ENCODE results near the gene UQCRHL. TPM values are rescaled to one million over a fixed set of nuclear protein-coding genes. Genes with fewer than 3 reads are reported as not detected.
A peak's percentile ranks its signal among the peaks of the same experiment; 100 is the strongest.
"Not testable (repeated sequence)": the region's sequence is repeated elsewhere in the genome, so short reads cannot be mapped to it uniquely, and the experiment has no call there.

Gene UQCRHL
- total and polyA plus RNA-seq, 12 donors: 0.24 to 6.0 (median 0.91) TPM

GRCh38 chr1:15847100-15847892 is 39.8 kb upstream of the UQCRHL start, which contains the start of gene SPEN:
TSS of gene SPEN (plus strand) at chr1:15847707. CDS start at chr1:15848068, 361 bp downstream.
- peak within 1 kb of the TSS; percentile 83 to 96 (median 90) for H3K4me3 ChIP-seq
- no peaks in the 10 kb centered on the region for H3K36me3 ChIP-seq (replicated peaks in 1 of 2)
- WGBS, 4 donors: 0 to 1% (median 1%) methylated on average over 7 to 86 of the region's 86 CpGs
- no peaks in the 10 kb centered on the region for H3K9me3 ChIP-seq (replicated peaks in 1 of 3)
- intact Hi-C loops (cut with DNase I): no loop called here
- peak within 1 kb of the TSS; percentile 91 to 99 (median 98) for H3K27ac ChIP-seq
- H3K4me1 ChIP-seq (replicated peaks in 1 of 2): peaks cover 11 to 42% of the 10 kb centered on the region in 2 donors
- peak; percentile 96 to 99 (median 98) for DNase-seq
- TF ChIP-seq POLR2A (IDR thresholded peaks at IDR 0.05): peak; percentile 61 to 89
- TF ChIP-seq CTCF (IDR thresholded peaks at IDR 0.05): peak in 5 of 6 experiments; percentile 14 to 35 (median 25)
- no peaks in the 10 kb centered on the region for H3K27me3 ChIP-seq

GRCh38 chr1:15846056-15846455 is 38.6 kb upstream of the UQCRHL start:
- WGBS, 4 donors: 89 to 98% (median 96%) methylated on average over 11 of the region's 11 CpGs
- peak in 2 of 7 donors; percentile 11 to 51 for DNase-seq
- H3K4me1 ChIP-seq (replicated peaks in 1 of 2): peaks cover 7 to 29% of the 10 kb centered on the region in 2 donors
- H3K36me3 ChIP-seq (replicated peaks in 1 of 2); H3K27ac ChIP-seq; H3K9me3 ChIP-seq (replicated peaks in 1 of 3); H3K4me3 ChIP-seq; H3K27me3 ChIP-seq; intact Hi-C loops (cut with DNase I): not testable (repeated sequence)

GRCh38 chr1:15843826-15844572 is 36.5 kb upstream of the UQCRHL start:
- H3K27me3 ChIP-seq: no peaks in the 10 kb centered on the region
- H3K27ac ChIP-seq: no peak overlapping the region
- intact Hi-C loops (cut with DNase I): no loop called here

GRCh38 chr1:15838721-15839120 is 31.3 kb upstream of the UQCRHL start:
- peaks cover 6 to 7% of the 10 kb centered on the region in 2 donors for H3K4me1 ChIP-seq (replicated peaks in 1 of 2)
- H3K36me3 ChIP-seq (replicated peaks in 1 of 2): no peaks in the 10 kb centered on the region
- no peaks in the 10 kb centered on the region for H3K9me3 ChIP-seq (replicated peaks in 1 of 3)
- TF ChIP-seq CTCF (IDR thresholded peaks at IDR 0.05) (no peak), POLR2A (IDR thresholded peaks at IDR 0.05) (no peak)
- H3K27me3 ChIP-seq: no peaks in the 10 kb centered on the region
- peak in 1 of 7 donors; percentile 4 for DNase-seq
- intact Hi-C loops (cut with DNase I): no loop called here
- H3K4me3 ChIP-seq: no peak overlapping the region
- 91 to 95% (median 92%) methylated on average over 4 of the region's 4 CpGs for WGBS, 4 donors
- H3K27ac ChIP-seq: no peak overlapping the region

More at GRCh38 chr1:15843826-15844572, 36.5 kb upstream of the UQCRHL start:
- no peaks in the 10 kb centered on the region for H3K36me3 ChIP-seq (replicated peaks in 1 of 2)
- DNase-seq: peak in 1 of 7 donors; percentile 0
- 63 to 72% (median 68%) methylated on average over 3 of the region's 3 CpGs for WGBS, 4 donors
- no peaks in the 10 kb centered on the region for H3K9me3 ChIP-seq (replicated peaks in 1 of 3)
- H3K4me3 ChIP-seq: no peak overlapping the region
- TF ChIP-seq CTCF (IDR thresholded peaks at IDR 0.05) (no peak), POLR2A (IDR thresholded peaks at IDR 0.05) (no peak)
- peaks cover 0 to 14% of the 10 kb centered on the region in 2 donors for H3K4me1 ChIP-seq (replicated peaks in 1 of 2)
